CD14-positive monocyte (primary cell): ENCODE results near the gene SNX18. TPM values are rescaled to one million over a fixed set of nuclear protein-coding genes. Genes with fewer than 3 reads are reported as not detected.

Source experiments
- DNase-seq, 3 donors: peaks; one replicate each; pipeline ENCODE4 v3.0.0-alpha.2; 2011 to 2022
- H2AFZ ChIP-seq: 2 replicates; pipeline ENCODE4 v1.6.0; 2012; ENCODE audit warnings: mild to moderate bottlenecking, low read depth, low read length, inconsistent platforms; ENCODE audit not compliant: insufficient read depth, poor library complexity, severe bottlenecking
- H3K27ac ChIP-seq, 2 donors: 1 replicate in 1 of 2; 2 replicates in 1 of 2; pipeline ENCODE4 v1.5.1; 2012 to 2013; ENCODE audit warnings: low read length in 2 of 2, control low read depth in 1 of 2, inconsistent platforms in 1 of 2, low read depth in 1 of 2, mild to moderate bottlenecking in 1 of 2
- H3K27me3 ChIP-seq, 2 donors: one replicate each; pipeline versions ENCODE4 v1.6.0 to v1.6.1; 2011 to 2013; ENCODE audit warnings: low read length in 2 of 2; ENCODE audit not compliant: control insufficient read depth in 2 of 2, insufficient read depth in 2 of 2
- H3K36me3 ChIP-seq, 2 donors: replicated peaks in 1 of 2; 1 replicate in 1 of 2; 2 replicates in 1 of 2; pipeline versions ENCODE4 v1.5.1 to v1.6.1; 2012 to 2013; ENCODE audit warnings: low read length in 2 of 2, control low read depth in 1 of 2, inconsistent platforms in 1 of 2, mild to moderate bottlenecking in 1 of 2; ENCODE audit not compliant: insufficient read depth in 2 of 2, control insufficient read depth in 1 of 2
- H3K4me1 ChIP-seq, 2 donors: 1 replicate in 1 of 2; 2 replicates in 1 of 2; pipeline versions ENCODE4 v1.5.1 to v1.6.1; 2012 to 2013; ENCODE audit warnings: low read length in 2 of 2, control low read depth in 1 of 2, inconsistent platforms in 1 of 2, mild to moderate bottlenecking in 1 of 2, moderate library complexity in 1 of 2; ENCODE audit not compliant: insufficient read depth in 2 of 2, control insufficient read depth in 1 of 2
- H3K4me2 ChIP-seq: replicated peaks from 2 replicates; pipeline ENCODE3; 2012; ENCODE audit warnings: low read length, moderate library complexity, mild to moderate bottlenecking; ENCODE audit not compliant: poor library complexity, severe bottlenecking; ENCODE audit errors: extremely low read depth
- H3K4me3 ChIP-seq, 3 experiments: fragments of 200-600 bp in 1 of 3; sonication (generic) in 1 of 3; replicated peaks in 1 of 3; 1 replicate in 2 of 3; 2 replicates in 1 of 3; pipeline ENCODE4 v1.5.1; 2011 to 2013; ENCODE audit warnings: low read length in 3 of 3, mild to moderate bottlenecking in 3 of 3, control low read depth in 2 of 3, low read depth in 2 of 3, inconsistent platforms in 1 of 3, moderate library complexity in 1 of 3
- H3K79me2 ChIP-seq: 2 replicates; pipeline ENCODE4 v1.6.0; 2012; ENCODE audit warnings: mild to moderate bottlenecking, control low read depth, inconsistent platforms, low read length, moderate library complexity; ENCODE audit not compliant: insufficient read depth
- H3K9ac ChIP-seq: 2 replicates; pipeline ENCODE4 v1.6.0; 2017; ENCODE audit warnings: low read length, mild to moderate bottlenecking; ENCODE audit not compliant: insufficient read depth, poor library complexity, severe bottlenecking
- H3K9me3 ChIP-seq, 2 donors: replicated peaks in 1 of 2; 1 replicate in 1 of 2; 2 replicates in 1 of 2; pipeline versions ENCODE4 v1.5.1 to v1.6.1; 2012 to 2013; ENCODE audit warnings: low read length in 2 of 2, control low read depth in 1 of 2; ENCODE audit not compliant: control insufficient read depth in 1 of 2, insufficient read depth in 1 of 2
- H4K20me1 ChIP-seq: 2 replicates; pipeline ENCODE4 v1.6.0; 2012; ENCODE audit warnings: mild to moderate bottlenecking, low read length, control low read depth, moderate library complexity; ENCODE audit not compliant: insufficient read depth
- H3K27ac Mint-ChIP-seq, 7 donors: one replicate each; pipeline ENCODE4 v1.8.0; 2020; ENCODE audit warnings: mild to moderate bottlenecking in 7 of 7, mixed read lengths in 7 of 7, moderate library complexity in 6 of 7, inconsistent platforms in 2 of 7
- H3K27me3 Mint-ChIP-seq, 3 donors: one replicate each; pipeline ENCODE4 v1.8.0; 2021 to 2022; ENCODE audit warnings: low read depth in 3 of 3, mild to moderate bottlenecking in 3 of 3, mixed read lengths in 3 of 3, moderate library complexity in 3 of 3, inconsistent platforms in 1 of 3
- H3K36me3 Mint-ChIP-seq, 2 donors: one replicate each; pipeline ENCODE4 v1.8.0; 2020; ENCODE audit warnings: mixed read lengths in 2 of 2, inconsistent platforms in 1 of 2, mild to moderate bottlenecking in 1 of 2
- H3K4me1 Mint-ChIP-seq: one replicate; pipeline ENCODE4 v1.8.0; 2020; ENCODE audit warnings: mild to moderate bottlenecking, mixed read lengths
- H3K4me3 Mint-ChIP-seq, 2 donors: one replicate each; pipeline ENCODE4 v1.8.0; 2020; ENCODE audit warnings: mild to moderate bottlenecking in 2 of 2, mixed read lengths in 2 of 2, moderate library complexity in 1 of 2
- H3K9me3 Mint-ChIP-seq, 7 donors: one replicate each; pipeline ENCODE4 v1.8.0; 2020 to 2022; ENCODE audit warnings: mixed read lengths in 7 of 7, mild to moderate bottlenecking in 6 of 7, moderate library complexity in 6 of 7, inconsistent platforms in 2 of 7
- WGBS: methylation state at CpG from one replicate; pipeline ENCODE4 v1.1.5; 2013; ENCODE audit warnings: missing lambda C conversion rate; ENCODE audit not compliant: insufficient coverage; 5-methylcytosine and 5-hydroxymethylcytosine counted together
- intact Hi-C, 2 donors: fragments of 100-400 bp; cut with micrococcal nuclease; formaldehyde crosslinking; loops; one replicate each; pipeline versions ENCODE4 v1.15.0 to v1.15.1; 2023
- polyA plus RNA-seq, 3 donors: library from polyadenylated mRNA; depleted of rRNA in 1 of 3; unstranded in 2 of 3; stranded (reverse) in 1 of 3; fragments of 300-500 nt in 2 of 3; fragments of >200 nt in 1 of 3; fragmentation: Illumina TruSeq in 2 of 3; gene quantifications; 1 replicate in 2 of 3; 2 replicates in 1 of 3; pipeline ENCODE4 v1.2.3, GENCODE V29; 2012 to 2021
- TF ChIP-seq, protein P1 (sequence below): fragments of 200-600 bp; IDR thresholded peaks from one replicate; pipeline ENCODE4 v1.8.0; 2022; ENCODE audit warnings: antibody characterized with exemption, mild to moderate bottlenecking

Gene SNX18
- polyA plus RNA-seq, 3 donors = 6.8 to 33.3 (median 12.4) TPM

DNA sequence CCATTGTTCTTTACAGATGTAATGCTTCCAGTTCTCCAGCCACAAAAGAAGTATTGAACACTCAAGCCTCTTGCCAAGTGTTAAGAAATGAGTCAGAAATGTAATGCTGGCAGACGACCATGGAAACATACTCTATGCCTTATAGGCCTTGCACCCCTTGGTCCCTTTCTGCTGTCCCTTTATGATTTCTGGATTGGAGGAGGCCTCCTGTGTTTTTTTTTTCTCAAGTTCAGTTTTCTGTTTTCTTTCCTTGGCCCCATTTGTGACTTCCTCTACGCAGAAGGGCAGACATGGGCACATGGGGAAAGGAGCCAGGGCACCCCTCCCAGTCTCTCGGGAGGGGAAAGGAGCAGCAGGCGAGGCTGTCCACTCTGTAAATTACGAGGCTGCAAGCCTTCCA is 53.4 kb downstream of the SNX18 start:
- no peak overlapping the region for H3K27ac ChIP-seq
- H3K36me3 ChIP-seq = peaks cover 0 to 5% of the 10 kb centered on the region in 2 donors
- H4K20me1 ChIP-seq = no peaks in the 10 kb centered on the region
- Mint-ChIP-seq H3K9me3 (peaks cover 0 to 5% (median 5%) of the 10 kb centered on the region in 7 donors), H3K27ac (peak overlapping the region in 1 of 7 donors; percentile 16), H3K4me3 (no peak overlapping the region), H3K4me1 (peaks cover 22% of the 10 kb centered on the region), H3K36me3 (peaks cover 4 to 13% of the 10 kb centered on the region in 2 donors), H3K27me3 (peaks cover 0 to 2% (median 2%) of the 10 kb centered on the region in 3 donors)
- no peak for DNase-seq
- H3K9me3 ChIP-seq = no peaks in the 10 kb centered on the region
- WGBS = 72% methylated on average over 2 of the region's 5 CpGs
- TF ChIP-seq, protein P1, sequence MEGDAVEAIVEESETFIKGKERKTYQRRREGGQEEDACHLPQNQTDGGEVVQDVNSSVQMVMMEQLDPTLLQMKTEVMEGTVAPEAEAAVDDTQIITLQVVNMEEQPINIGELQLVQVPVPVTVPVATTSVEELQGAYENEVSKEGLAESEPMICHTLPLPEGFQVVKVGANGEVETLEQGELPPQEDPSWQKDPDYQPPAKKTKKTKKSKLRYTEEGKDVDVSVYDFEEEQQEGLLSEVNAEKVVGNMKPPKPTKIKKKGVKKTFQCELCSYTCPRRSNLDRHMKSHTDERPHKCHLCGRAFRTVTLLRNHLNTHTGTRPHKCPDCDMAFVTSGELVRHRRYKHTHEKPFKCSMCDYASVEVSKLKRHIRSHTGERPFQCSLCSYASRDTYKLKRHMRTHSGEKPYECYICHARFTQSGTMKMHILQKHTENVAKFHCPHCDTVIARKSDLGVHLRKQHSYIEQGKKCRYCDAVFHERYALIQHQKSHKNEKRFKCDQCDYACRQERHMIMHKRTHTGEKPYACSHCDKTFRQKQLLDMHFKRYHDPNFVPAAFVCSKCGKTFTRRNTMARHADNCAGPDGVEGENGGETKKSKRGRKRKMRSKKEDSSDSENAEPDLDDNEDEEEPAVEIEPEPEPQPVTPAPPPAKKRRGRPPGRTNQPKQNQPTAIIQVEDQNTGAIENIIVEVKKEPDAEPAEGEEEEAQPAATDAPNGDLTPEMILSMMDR = no peak
- peaks cover 10 to 16% of the 10 kb centered on the region in 2 donors for H3K4me1 ChIP-seq
- no peaks in the 10 kb centered on the region for H3K27me3 ChIP-seq
- no peak overlapping the region for H2AFZ ChIP-seq
- no peak overlapping the region for H3K4me3 ChIP-seq
- intact Hi-C loops = no loop called here
- H3K9ac ChIP-seq = no peak overlapping the region
- no peaks in the 10 kb centered on the region for H3K79me2 ChIP-seq
- H3K4me2 ChIP-seq = no peak overlapping the region

DNA sequence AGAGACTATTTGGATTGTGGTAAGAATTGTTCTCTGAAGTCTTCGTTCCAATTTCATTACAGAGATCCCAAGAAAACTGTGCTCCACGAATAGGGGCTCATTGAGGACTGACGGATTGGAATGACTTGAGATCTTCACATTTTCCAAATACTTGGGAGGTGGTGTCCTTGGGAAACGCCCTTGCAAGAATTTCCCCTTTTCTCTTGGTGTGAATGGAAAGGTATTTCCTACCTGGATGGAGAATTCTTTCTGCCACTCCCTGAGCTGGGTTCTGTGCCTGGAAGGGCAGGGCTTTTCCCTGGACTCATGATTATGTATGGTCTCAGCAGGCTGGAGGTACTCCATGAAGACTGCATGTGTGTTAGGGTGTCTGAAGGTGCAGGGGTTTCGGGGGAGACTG is 53.9 kb downstream of the SNX18 start:
- peaks cover 10 to 20% of the 10 kb centered on the region in 2 donors for H3K4me1 ChIP-seq
- no peak for DNase-seq
- Mint-ChIP-seq H3K27ac (peak overlapping the region in 1 of 7 donors; percentile 28), H3K27me3 (peaks cover 0 to 2% (median 2%) of the 10 kb centered on the region in 3 donors), H3K36me3 (peaks cover 4 to 13% of the 10 kb centered on the region in 2 donors), H3K4me1 (peaks cover 25% of the 10 kb centered on the region), H3K9me3 (peaks cover 0 to 5% (median 5%) of the 10 kb centered on the region in 7 donors), H3K4me3 (no peak overlapping the region)
- H3K79me2 ChIP-seq = no peaks in the 10 kb centered on the region
- H2AFZ ChIP-seq = no peak overlapping the region
- no peaks in the 10 kb centered on the region for H3K9me3 ChIP-seq
- no peaks in the 10 kb centered on the region for H4K20me1 ChIP-seq
- H3K27me3 ChIP-seq = no peaks in the 10 kb centered on the region
- H3K4me3 ChIP-seq = no peak overlapping the region
- no peak overlapping the region for H3K9ac ChIP-seq
- H3K36me3 ChIP-seq = peaks cover 0 to 5% of the 10 kb centered on the region in 2 donors
- WGBS = no CpG with 5 or more reads among the region's 5 CpGs
- no peak overlapping the region for H3K27ac ChIP-seq
- TF ChIP-seq, protein P1 = no peak
- no peak overlapping the region for H3K4me2 ChIP-seq
- intact Hi-C loops = no loop called here
